Measurements from ENCODE around the gene CARM1. TPM values are rescaled to one million over a fixed set of nuclear protein-coding genes. Genes with fewer than 3 reads are reported as not detected.

Gene CARM1
- total and polyA plus RNA-seq, 2 of the 13 experiments (the other 11 are each of a cell fraction or from before 2014, with no cell fraction given) = 27.6 to 55.8 TPM

DNA sequence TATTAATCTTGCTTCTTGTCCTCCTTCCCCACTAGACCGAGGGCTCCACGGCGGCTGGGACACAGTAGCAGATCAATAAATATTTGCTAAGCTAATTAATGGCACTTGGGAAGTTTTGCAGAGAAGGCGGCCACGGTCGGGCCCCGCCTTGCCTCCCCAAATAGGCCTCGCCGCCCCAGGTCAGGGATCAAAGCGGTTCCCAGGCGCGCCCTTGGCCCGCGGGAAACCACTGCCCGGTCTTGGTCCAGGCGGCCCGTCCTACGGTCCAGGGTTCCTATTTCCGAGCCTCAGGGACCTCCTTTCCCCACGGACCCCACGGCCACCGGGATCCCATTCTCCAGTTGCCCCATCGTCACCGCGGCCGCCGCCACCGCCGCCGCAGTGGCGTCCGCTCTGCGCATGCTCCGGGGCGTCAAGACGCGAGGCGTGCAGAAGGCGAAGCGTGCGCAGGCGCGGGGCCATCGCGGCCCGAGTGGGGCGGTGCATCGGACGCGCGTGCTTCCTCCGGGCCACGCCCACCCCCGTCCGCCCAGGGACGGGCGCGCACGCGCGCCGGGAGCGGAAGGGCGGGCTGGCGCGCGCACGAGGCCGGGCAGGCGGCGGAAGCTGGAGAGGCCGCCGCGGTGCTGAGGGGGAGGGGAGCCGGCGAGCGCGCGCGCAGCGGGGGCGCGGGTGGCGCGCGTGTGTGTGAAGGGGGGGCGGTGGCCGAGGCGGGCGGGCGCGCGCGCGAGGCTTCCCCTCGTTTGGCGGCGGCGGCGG is 89.1 kb downstream of the CARM1 start, which contains the start of gene SMARCA4 (continued):
- TF ChIP-seq, protein P1, sequence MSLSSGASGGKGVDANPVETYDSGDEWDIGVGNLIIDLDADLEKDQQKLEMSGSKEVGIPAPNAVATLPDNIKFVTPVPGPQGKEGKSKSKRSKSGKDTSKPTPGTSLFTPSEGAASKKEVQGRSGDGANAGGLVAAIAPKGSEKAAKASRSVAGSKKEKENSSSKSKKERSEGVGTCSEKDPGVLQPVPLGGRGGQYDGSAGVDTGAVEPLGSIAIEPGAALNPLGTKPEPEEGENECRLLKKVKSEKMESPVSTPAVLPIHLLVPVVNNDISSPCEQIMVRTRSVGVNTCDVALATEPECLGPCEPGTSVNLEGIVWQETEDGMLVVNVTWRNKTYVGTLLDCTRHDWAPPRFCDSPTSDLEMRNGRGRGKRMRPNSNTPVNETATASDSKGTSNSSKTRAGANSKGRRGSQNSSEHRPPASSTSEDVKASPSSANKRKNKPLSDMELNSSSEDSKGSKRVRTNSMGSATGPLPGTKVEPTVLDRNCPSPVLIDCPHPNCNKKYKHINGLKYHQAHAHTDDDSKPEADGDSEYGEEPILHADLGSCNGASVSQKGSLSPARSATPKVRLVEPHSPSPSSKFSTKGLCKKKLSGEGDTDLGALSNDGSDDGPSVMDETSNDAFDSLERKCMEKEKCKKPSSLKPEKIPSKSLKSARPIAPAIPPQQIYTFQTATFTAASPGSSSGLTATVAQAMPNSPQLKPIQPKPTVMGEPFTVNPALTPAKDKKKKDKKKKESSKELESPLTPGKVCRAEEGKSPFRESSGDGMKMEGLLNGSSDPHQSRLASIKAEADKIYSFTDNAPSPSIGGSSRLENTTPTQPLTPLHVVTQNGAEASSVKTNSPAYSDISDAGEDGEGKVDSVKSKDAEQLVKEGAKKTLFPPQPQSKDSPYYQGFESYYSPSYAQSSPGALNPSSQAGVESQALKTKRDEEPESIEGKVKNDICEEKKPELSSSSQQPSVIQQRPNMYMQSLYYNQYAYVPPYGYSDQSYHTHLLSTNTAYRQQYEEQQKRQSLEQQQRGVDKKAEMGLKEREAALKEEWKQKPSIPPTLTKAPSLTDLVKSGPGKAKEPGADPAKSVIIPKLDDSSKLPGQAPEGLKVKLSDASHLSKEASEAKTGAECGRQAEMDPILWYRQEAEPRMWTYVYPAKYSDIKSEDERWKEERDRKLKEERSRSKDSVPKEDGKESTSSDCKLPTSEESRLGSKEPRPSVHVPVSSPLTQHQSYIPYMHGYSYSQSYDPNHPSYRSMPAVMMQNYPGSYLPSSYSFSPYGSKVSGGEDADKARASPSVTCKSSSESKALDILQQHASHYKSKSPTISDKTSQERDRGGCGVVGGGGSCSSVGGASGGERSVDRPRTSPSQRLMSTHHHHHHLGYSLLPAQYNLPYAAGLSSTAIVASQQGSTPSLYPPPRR (CRISPR knock-in tag; IDR thresholded peaks at IDR 0.05; ENCODE audit: borderline replicate concordance) = 0 out of 2 replicates have a peak, but pooled peaks have one; percentile 58
- TF ChIP-seq ZNF296 (CRISPR knock-in tag; conservative IDR thresholded peaks at IDR 0.05) (0 out of 2 replicates have a peak, but pooled peaks have one; percentile 36), SMYD3 (CRISPR knock-in tag; IDR thresholded peaks at IDR 0.05) (0 out of 2 replicates have a peak, but pooled peaks have one; percentile 29), SRY (CRISPR knock-in tag; IDR thresholded peaks at IDR 0.05) (peak; percentile 82), SMARCE1 (IDR thresholded peaks at IDR 0.05; ENCODE audit: borderline replicate concordance) (no peak), ZNF44 (CRISPR knock-in tag; IDR thresholded peaks at IDR 0.05) (peak; percentile 93), ZMYM3 (CRISPR knock-in tag; IDR thresholded peaks at IDR 0.05) (no peak), SRSF1 (optimal IDR thresholded peaks at IDR 0.05; ENCODE audit: low read depth, low read length) (peak; percentile 59), TGIF2 (CRISPR knock-in tag; IDR thresholded peaks at IDR 0.05) (0 out of 2 replicates have a peak, but pooled peaks have one; percentile 15), EEA1 (CRISPR knock-in tag; IDR thresholded peaks at IDR 0.05; ENCODE audit: borderline replicate concordance) (peak; percentile 58; the same call in 1 of the 2 replicates), ZNF776 (CRISPR knock-in tag; IDR thresholded peaks at IDR 0.05) (peak; percentile 83; the same call in 1 of the 2 replicates), ZNF441 (CRISPR knock-in tag; IDR thresholded peaks at IDR 0.05; ENCODE audit: borderline replicate concordance) (peak; percentile 21; the same call in 1 of the 2 replicates)
- TF ChIP-seq, protein P2, sequence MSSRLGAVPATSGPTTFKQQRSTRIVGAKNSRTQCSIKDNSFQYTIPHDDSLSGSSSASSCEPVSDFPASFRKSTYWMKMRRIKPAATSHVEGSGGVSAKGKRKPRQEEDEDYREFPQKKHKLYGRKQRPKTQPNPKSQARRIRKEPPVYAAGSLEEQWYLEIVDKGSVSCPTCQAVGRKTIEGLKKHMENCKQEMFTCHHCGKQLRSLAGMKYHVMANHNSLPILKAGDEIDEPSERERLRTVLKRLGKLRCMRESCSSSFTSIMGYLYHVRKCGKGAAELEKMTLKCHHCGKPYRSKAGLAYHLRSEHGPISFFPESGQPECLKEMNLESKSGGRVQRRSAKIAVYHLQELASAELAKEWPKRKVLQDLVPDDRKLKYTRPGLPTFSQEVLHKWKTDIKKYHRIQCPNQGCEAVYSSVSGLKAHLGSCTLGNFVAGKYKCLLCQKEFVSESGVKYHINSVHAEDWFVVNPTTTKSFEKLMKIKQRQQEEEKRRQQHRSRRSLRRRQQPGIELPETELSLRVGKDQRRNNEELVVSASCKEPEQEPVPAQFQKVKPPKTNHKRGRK (CRISPR knock-in tag; IDR thresholded peaks at IDR 0.05) = no peak
- TF ChIP-seq, protein P3, sequence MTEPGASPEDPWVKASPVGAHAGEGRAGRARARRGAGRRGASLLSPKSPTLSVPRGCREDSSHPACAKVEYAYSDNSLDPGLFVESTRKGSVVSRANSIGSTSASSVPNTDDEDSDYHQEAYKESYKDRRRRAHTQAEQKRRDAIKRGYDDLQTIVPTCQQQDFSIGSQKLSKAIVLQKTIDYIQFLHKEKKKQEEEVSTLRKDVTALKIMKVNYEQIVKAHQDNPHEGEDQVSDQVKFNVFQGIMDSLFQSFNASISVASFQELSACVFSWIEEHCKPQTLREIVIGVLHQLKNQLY (CRISPR knock-in tag; IDR thresholded peaks at IDR 0.05) = peak; percentile 61; the same call in 1 of the 2 replicates
- TF ChIP-seq, protein P4, sequence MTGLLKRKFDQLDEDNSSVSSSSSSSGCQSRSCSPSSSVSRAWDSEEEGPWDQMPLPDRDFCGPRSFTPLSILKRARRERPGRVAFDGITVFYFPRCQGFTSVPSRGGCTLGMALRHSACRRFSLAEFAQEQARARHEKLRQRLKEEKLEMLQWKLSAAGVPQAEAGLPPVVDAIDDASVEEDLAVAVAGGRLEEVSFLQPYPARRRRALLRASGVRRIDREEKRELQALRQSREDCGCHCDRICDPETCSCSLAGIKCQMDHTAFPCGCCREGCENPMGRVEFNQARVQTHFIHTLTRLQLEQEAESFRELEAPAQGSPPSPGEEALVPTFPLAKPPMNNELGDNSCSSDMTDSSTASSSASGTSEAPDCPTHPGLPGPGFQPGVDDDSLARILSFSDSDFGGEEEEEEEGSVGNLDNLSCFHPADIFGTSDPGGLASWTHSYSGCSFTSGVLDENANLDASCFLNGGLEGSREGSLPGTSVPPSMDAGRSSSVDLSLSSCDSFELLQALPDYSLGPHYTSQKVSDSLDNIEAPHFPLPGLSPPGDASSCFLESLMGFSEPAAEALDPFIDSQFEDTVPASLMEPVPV (CRISPR knock-in tag; IDR thresholded peaks at IDR 0.05) = no peak
- TF ChIP-seq, protein P5, sequence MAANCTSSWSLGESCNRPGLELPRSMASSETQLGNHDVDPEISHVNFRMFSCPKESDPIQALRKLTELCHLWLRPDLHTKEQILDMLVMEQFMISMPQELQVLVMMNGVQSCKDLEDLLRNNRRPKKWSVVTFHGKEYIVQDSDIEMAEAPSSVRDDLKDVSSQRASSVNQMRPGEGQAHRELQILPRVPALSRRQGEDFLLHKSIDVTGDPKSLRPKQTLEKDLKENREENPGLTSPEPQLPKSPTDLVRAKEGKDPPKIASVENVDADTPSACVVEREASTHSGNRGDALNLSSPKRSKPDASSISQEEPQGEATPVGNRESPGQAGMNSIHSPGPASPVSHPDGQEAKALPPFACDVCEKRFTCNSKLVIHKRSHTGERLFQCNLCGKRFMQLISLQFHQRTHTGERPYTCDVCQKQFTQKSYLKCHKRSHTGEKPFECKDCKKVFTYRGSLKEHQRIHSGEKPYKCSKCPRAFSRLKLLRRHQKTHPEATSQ (CRISPR knock-in tag; IDR thresholded peaks at IDR 0.05; ENCODE audit: borderline replicate concordance) = no peak
- TF ChIP-seq, protein P6, sequence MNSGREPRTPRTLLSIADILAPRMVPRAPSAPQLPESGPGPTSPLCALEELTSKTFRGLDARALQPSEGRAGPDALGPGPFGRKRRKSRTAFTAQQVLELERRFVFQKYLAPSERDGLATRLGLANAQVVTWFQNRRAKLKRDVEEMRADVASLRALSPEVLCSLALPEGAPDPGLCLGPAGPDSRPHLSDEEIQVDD (CRISPR knock-in tag; IDR thresholded peaks at IDR 0.05; ENCODE audit: borderline replicate concordance) = peak; percentile 84; the same call in 1 of the 2 replicates
